HG02798 (cell line): ENCODE results near the gene ATR.
"Not testable (repeated sequence)": the region's sequence is repeated elsewhere in the genome, so short reads cannot be mapped to it uniquely, and the experiment has no call there.

Experiments
- ATAC-seq: cut with Tn5 transposase; IDR thresholded peaks from one replicate; pipeline ENCODE4 v1.9.1; 2021; ENCODE audit warnings: mild to moderate bottlenecking; ENCODE audit not compliant: unreplicated experiment, poor library complexity

ATR gene

DNA sequence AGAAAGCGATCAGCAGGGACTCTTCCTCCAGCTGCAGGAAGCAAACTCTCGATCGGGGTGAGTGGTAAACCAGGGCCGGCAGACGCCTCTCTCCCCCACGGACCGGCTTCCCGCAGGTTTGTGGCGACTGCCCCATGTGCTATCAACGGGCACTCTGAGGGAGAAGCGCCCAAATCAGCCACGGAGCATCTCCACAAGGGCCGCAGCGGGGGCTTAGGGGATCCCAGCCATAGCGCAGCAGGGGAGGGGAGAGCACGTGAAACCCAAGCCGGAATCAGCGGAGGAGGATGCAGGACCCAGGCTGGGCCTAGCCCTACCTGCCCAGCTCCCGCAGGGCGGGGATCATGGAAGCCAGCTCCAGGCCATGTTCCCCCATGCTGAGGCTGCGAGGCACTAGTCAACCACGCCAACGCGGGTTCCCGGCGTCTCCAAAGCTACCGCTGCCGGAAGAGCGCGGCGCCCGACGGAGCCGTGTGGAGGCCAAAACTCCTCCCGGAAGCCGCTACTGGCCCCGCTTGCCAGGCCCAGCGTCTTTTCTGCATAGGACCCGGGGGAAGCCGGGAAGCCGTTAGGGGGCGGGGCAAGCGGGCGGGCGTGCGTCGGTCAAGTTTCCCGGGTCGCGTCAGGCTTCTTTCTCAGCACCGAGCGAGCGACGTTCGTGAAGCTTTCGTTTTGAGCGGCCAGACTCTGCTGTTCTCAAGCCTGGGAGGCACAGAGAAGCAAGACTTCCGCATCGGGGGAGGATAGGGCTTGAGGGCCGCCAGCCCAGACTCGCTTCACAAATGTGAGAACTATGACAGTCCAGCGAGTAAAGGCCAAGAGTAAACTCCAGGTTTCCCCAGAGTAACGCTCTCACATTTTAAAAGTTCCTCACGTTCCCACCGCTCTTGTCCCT lies at the start of gene ATR:
TSS of gene ATR (minus strand) at position 405 of the 895 bp plus-strand sequence. CDS start at position 376, 29 bp downstream.
- ATAC-seq = peak; percentile 98

DNA sequence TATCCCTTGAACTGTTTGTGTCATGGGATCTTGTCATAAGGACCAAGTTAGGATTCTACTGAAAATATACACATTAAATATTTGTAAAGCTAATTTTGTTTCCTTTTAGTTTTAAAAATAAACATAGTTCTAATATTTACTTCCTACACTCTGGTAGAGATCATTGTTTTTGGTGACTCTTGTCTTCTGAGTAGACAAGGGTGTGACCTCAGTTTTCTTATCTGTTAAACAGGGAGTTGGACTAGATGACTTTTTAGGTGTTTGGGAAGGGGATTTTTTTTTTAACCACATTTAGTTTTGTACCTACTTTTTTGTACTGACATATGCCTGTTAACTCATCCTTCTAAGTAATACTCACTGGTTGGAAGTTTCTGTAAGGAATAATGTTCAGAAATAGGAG lies 48.4 kb upstream of the ATR start:
- no peak for ATAC-seq

DNA sequence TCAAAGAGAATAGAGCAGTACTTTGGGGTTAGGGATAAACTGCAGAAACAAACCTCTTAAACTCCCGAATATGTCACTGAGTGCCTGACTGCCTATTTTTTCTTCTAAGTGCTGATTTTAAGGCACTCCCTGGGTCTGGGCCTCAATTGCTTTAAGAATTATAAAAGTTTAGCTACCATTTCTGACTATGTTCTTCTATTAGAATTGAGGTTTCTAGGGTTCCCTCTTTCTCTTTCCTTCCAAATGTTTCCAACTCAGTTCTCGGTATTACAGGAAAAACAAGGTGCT lies 46.6 kb upstream of the ATR start:
- no peak for ATAC-seq

DNA sequence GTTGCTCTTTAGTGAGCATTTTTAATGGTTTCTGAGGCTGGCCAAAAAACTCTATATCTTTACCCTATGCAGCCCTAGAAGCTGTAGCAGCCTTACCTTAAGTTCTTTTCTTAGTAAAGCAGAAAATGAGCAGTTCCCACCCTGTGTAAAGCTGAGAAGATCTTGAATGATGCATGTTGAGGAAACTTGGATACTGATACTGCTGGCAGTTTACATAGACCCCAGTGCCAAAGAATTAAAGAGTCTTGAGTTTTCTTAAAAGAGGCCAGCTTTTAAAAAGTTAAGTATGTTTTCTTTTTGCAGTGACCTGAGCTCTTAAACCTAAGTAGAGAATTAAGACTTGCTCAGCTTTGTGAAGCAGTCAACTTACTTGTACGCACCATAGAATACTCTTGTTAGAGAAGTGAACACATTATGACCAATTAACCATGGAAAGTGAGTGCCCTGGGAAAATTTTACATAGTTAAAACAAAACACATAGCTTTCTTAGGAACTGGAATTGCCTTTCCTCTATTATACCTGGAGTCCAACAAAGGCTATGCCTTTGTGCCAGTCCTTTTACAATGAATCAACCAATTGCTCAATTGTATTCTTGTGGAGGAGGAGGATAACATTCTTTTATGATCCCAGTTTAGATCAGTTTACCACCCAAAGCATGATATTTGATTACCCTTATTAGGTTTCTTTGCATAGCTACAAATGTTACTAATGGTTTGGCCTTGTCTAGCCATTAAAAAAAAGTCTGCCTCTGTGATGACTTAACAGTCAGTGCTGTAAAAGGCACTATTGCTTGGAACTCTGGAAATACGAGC lies 46.0 kb upstream of the ATR start:
- ATAC-seq = no peak

DNA sequence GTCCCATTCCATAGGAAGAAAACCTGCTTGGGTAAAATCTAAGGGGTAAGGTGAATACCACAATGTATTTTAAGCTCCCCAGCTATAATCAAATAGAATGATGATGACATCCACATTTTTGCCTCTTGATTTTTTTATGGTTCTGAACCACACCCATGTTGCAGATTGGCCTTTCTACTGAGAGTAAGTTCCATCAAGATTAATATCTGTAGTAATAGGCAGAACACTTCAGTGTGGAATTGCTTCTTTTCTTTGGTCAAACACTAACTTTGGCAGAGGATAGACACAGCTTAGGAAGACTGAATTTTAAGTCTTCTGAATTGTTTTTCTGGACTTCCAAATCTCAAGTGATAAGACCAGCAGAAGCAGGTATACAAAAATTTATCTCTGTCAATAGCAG lies 44.7 kb upstream of the ATR start:
- no peak for ATAC-seq

DNA sequence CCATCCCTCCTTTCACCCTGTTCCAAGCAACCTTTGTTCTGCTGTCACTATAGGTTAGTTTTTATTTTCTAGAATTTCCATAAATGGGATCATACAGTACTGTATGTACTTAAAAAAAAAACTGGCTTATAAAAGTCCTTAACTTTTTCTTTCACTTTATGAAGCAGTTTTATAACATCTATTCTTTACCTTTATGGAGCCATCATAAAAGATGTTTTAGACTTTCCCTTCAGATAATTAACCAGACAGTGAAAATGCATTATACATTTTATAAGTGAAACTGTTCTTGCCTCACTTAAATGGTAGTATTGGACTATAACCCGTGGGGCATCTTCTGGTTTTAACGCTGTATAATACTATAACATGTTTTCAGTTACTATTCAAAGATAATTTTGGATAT lies 43.9 kb upstream of the ATR start:
- no peak for ATAC-seq

DNA sequence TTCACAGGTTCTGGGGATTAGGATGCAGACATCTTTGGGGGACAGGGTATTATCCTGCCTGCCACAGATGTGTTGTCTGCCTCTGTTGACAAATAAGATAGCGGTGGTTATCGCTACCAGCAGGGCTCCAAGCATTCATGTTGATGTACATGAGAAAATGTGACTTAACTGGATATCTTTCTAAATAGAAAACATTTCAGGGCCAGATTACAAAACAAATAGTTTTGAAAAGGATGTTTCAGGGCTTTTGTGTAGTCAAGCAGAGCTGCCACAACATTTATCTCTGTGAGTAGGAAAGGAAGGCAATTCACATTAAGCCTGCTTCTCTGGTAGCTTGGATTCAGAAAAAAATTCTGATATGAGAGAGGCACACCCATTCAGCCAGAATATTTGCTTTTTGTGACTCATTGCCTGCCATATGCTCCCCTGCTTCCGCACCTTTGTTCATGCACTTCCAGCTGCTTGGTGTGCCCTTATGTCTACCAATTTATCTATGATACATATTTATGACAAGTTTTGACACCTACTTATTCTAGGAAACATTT lies 40.5 kb upstream of the ATR start:
- no peak for ATAC-seq

DNA sequence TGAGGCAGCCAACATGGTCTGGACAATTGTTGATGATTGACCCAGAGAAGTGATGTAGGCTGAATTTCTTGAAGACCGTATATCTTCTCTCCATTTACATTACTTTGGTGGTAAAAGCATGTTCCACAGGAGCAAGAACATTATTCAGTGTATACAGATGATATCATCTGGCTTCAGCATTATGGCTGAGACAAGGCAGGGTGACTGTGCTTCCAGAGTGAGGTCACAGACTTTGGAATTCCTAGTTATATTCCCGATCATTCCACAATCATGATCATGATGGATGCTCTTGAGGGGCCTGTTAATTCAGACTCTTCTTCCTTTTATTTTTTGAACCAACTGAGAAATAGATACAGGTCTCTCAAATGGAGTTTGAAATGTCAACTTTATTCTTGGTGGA lies 36.6 kb upstream of the ATR start:
- no peak for ATAC-seq

DNA sequence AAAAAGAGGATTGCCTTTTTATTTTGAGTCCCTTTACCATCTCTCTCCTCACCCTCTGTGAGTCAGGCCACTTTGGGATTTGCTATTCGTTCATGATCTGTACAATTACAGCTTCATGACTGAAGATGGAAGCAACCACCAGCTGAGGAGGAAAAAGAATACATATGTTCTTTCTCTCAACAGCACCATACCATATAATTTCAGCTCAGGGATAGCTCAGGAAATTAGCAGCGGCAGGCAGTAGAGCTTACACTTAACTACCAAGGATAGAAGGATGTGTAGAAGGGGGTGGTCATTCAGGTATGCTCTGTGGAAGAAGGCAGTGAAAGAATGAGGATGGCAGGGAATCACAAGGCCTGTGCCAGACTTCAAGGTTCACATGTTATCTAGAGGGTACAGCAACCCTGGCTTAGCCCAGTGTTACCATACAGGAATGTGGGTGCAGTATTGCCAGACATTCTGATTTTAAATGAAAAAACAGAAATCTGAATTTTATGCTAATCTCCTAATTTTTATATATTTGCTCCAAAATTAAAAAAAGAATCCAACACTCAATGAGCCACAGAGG lies 35.6 kb upstream of the ATR start:
- no peak for ATAC-seq

DNA sequence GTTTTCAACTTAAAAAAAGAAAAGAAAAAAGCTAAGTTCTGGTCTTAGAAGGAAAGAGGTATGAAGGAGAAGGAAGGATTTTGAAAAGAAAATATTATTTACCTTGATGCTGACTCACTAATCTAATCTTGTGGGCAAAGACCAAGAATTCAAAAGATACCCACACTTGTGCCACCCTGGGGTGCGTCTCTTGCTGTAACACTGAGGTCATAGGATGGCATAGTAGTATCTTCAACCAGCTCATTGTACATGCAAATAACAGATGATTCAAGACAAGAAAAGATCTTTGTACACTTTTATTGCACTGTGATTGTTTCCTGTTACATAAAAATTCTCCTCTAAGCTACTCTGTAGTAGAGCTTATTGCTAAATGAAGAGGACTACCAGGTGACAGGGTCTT lies 35.0 kb upstream of the ATR start:
- ATAC-seq = no peak

DNA sequence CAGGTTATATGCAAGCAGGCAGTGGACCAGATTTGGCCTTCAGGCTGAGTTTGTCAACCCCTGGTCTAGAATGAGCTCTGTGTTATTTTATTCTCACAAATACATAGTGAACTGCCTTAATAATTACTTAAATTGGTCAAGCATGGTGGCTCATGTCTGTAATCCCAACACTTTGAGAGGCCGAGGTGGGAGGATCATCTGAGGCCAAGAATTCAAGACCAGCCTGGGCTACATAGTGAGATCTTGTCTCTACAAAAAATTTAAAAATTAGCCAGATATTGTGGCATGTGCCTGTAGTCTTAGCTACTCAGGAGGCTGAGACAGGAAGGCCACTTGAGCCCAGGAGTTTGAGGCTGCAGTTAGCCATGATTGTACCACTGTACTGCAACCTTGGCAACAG lies 32.7 kb upstream of the ATR start:
- no peak for ATAC-seq

DNA sequence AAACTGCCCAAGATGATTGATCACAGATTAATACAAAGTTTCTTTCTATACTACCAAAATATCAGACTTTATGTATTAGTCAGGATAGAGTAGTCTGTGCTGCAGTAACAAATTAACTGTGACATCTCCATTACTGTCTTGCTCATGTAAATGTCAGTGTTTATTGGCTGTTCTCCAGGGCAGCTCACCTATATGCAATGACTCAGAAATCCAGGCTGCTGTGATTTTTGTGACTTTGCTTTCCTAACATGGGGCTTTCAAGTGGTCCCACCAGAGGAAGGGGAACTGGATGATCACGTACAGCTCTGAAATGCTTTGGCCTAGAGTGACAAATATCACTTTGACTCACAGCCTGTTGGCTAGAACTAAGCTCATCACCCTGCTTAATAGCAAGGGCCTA lies 30.6 kb upstream of the ATR start:
- ATAC-seq = no peak

DNA sequence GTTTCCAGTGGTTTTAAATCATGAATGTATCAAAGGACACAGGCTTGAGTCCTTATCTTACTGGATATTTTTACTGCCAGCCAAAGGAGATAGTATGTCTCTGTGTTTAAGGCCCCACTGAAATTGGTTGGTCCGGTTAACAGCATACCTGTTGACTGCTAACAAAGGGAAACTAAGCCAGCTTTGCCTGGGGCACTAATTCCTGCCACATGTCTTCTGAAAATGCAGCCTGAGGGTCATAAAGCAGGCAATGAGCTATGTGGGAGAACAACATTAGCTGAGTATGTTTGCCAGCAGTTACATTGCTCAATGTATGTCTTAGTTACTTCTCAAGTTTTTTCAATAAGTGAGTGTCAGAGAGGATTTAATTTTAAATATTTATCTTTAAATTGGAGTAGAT lies 30.1 kb upstream of the ATR start:
- no peak for ATAC-seq

DNA sequence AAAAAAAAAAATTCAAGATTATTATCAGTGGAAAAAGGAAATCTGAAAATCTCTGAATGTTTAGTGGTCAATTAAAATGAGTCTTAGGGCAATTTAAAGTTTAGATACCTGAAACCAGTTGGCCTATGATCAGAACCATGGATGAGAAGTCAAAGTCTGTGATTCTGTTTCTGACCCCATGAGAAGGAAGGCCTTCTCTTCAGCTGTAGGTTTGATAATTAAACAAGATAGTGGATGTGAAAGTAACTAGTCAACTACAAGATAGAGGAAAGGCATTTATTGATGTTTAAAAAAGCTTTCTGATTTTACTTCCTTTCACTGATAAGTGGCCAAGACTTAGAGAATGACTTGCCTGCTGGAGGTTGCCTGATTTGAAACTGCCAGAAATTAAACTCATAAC lies 26.4 kb upstream of the ATR start:
- ATAC-seq = no peak

DNA sequence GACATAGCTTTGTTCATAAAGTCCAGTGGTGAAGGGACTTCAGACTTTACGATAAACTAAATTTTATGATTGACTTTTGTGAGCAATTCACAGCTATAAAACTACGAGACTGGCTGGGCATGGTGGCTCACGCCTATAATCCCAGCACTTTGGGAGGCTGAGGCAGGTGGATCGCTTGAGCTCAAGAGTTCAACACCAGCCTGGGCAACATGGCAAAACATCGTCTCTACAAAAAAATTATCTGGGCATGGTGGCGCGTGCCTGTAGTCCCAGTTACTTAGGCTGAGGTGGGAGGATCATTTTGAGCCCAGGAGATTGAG lies 24.8 kb upstream of the ATR start:
- not testable (repeated sequence) for ATAC-seq

DNA sequence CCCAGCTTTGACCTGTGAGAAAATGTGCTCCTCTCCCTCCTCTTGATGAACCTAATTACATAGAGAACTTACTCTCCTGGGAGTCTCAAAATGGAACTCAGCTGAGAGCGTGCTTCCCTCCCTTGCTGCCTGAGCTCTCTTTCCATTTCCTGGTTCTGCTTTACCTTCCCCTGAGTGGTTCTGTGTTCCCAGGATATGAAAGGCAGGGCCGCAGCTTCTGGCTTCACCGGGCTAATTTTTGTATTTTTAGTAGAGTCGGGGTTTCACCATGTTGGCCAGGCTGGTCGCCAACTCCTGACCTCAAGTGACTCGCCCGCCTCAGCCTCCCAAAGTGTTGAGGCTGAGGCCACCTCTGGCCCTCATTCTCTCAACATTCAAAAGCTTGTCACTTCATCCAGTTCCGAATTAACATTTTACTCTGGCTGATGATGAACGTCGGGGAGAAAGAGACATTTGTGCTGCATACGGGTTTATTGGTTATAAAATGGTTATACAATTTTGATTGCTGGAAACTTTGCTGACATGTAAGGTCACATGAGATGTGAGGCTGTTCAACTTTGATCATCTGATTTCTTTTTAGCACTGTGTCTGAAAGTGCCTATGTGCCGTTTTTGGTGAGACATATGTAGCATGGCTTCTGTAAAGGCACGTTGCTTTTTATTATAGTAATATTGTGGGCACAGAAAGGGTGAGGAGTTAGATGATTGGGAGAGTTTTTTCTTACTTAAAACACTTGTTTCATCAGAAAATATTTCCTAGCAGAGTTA lies 24.3 kb upstream of the ATR start:
- ATAC-seq = no peak

DNA sequence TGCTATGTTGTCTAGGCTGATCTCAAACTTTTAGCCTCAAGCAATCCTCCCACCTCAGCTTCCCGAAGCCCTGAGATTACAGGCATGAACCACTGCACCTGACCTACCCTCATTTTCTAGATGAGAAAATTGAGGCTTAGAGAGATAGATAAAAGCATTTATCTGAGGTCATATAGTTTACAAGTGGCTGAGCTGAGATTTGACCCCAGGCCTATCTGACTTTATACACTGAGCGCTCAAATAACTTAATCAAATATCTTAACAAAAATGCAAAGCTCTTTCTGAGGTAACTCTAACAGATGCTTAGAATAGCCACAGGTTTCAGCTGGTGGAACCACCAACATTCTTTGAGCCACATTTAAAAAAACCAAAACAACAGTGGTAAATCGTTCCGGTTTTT lies 23.2 kb upstream of the ATR start:
- no peak for ATAC-seq

DNA sequence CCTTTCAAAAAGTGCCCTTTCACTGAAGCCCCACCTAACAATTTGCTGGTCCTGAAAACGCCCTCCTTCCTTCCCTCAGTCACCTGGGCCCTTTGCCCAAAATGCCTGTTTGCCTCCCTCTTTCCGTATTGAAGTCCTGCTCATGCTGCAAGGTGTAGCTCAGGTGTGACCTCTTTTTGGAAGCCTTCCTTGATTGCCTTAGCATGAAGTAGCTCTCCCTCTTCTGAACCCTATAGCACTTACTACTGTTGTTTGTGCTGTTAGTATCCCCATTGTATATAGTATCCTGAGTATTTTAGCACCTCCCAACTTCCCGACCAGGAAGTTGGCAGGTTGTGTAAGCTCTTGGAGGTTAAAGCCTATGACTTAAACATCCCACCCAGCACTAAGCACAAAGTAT lies 19.4 kb upstream of the ATR start:
- no peak for ATAC-seq

DNA sequence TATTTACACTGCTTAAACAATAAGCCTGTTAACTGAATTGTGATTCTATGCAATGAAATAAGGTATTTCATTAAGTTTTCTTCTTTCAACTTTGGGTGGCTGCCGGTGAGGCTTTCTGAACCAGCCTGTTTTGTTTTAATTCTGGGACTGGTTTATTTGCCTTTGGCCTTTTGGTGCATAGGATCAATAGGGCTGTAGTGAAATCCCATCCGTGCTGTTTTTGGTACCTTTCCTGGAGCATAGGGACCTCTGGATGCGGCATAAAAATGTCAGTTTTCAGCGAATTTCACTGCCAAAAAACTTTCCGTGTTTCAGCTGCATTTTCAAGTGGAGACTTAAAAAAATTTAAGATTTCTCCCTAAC lies 18.2 kb upstream of the ATR start:
- ATAC-seq = no peak

DNA sequence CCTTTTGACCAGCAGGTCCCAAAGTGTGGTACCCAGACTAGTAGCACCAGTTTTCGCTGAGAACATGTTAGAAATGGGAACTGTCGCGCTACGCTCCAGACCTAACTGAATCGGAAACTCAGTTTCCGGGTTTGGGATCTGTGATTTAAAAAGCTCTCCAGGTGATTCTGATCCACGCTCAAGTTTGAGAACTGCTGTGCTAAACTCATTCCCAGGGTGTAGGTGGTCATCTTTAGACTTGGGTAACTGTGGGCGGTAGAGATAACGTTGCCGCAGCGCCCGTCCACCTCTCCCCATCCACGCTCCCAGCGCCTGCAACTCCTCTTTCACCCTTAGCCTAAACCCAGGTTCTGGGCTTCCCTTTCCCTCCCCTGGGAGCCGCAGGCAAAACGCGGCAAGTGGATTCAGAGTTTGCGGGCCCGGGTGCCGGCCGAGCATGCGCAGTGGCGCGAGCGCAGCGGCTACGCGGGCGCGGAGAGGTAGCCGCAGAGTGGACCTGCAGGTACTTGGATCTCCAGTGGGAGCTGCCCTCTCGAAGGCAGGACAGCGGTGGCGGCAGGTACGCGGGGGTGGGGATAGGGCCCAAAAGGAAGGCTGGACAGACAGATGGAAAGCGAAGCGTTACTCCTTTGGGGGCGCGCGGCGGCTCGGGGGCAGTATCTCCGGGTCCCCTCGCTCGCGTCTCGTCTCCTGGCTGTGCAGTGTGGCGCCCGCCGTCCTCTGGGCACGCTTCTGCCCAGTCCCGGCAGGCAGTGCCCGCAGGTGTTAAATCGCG lies 17.6 kb upstream of the ATR start, which contains the start of gene PLS1:
TSS of gene PLS1 (plus strand) at position 443 of the 775 bp plus-strand sequence. CDS start 67,845 bp downstream, outside the sequence.
- peak; percentile 95 for ATAC-seq
